Superior temporal gyrus (tissue), 1 donor: ENCODE data around the gene TNRC18.

ENCODE experiments used
- DNase-seq: peaks from one replicate; pipeline ENCODE4 v3.0.0-alpha.2; 2016; ENCODE audit errors: extremely low spot score

TNRC18 gene

DNA sequence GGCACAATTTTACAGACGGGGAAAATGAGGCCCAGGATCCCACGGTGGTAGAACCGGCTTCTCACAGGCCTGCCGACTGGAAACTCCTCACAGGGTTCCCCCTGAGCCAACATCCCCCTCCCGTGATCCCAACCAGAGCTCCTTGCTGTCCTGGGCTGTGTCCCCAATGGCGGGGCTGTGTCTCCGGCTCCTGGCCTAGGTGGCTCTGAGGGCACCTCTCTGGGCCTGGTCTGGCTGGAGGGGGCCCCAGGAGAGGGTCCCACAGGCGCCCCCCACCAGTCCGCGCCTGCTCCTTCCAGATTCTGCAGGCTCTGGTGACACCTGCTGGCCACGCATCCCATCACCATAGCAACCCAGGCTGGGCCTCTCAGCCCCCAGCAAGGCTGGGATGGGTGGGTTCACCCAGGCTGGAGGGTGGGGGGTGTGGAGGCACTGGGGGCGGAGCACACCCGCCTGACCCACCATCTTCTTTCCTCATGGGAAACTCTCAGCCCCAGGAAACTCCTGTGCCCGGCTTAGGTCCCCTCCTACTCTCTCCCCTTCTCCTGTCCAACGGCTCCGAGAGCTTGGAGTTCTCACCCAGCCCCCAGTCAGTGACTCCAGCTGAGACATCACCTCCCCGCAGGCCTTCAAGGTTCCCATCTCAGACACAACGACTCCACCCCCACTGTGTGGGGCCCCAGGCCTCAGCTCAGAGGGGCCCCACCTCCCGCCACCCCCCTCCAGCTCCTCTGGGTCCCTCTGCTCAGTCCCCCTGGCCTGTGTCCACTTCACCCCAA, 27.1 kb upstream of the TNRC18 start:
- DNase-seq: peak; percentile 75

DNA sequence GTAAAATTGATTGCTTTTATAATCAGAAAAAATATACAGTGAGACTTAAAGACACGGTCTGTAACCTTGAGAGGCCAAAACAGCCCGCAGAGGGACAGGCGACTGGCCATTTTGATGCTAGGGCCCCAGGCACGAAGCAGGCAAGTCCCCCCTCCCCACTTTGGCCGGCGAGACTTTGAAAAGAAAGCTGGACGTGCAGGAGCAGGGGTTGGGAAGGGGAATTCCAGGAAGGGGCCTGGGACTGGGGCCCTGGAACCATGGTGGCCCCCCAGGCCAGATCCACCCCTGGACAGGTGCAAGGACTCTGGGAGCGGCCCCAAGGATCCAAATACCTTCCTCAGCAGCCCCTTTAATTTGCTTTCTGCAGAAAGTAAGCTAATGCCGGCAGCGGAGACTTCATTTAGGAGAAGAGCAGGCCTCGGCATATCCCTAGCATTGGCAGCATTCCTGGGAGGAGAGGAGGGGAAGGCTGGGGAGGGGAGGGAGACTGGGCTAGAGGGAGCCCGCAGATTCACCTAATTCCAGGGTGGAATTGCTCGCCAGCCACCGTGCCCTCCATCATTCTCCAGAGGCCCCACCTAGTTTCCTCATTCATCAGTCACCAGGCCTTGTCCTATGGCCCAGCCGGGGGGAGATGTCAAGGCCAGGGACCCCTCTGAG, 24.9 kb upstream of the TNRC18 start:
- DNase-seq: no peak

DNA sequence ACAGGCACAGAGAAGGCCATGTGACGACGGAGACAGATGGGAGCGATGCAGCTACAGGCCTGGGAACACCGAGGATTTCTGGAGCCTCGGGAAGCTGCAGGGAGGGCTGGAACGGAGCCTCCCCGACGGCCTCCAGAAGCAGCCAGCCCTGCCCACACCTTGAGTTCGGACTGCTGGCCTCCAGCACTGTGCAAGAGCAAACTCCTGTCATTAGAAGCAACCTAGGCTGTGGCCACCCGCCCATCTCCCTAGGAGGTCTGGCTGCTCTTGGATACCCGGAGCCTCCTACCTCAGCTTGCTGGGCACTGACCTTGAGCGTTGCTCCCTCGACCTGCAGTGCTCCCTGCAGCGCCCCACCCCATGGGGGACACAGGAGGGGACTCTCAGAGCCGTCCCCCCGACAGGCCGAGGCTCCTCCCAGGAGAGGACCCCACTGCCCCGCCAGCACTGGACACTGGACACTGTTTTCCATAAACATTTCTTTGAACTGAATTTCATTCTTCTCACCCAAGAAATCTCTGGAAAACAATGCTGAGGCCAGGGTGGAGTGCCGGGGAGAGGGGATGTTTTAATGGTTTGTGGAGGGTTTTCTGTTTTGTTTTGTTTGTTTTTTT, 22.5 kb upstream of the TNRC18 start:
- peak; percentile 33 for DNase-seq

DNA sequence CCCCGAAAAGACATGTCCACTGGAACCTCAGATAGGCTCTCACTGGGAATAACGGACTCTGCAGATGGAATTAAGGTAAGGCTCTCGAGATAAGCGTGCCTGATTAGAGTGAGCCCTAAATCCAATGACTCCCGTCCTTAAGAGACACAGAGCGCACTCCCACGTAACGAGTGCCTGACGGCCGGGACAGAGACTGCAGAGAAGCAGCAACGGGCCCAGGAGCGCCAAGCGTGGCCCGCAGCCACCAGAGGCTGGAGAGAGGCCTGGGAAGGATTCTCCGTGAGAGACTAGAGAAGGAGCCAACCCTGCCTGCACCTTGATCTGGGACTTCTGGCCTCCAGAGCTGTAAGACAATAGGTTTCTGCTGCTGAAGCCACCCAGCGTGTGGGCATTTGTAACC, 20.0 kb upstream of the TNRC18 start:
- no peak for DNase-seq

DNA sequence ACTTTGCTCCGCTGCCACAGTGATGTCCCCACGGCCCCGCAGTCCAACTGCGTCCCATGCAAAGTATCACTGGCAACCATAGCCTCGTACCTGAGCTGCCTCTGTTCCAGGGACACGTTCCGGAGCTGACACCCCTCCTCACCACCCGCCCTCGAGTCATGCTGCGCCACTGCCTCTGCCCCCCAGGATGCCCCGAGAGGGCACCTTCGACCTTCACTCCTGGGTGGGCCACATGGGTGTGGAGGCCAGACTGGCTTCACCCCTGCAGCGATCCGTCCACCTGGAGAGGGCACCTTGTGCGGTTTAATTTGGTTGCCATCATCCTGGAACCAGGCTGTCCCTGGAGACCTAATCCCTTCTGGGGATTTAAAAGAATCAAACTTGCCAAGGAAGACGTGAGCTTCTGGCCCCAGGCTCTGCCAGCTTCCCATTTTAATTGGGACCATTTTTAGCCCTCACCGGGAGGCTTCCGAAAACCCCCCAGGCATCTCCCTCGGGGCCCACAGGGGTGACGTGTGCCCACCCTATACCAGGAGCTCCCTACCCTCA, 19.2 kb upstream of the TNRC18 start:
- DNase-seq: no peak

DNA sequence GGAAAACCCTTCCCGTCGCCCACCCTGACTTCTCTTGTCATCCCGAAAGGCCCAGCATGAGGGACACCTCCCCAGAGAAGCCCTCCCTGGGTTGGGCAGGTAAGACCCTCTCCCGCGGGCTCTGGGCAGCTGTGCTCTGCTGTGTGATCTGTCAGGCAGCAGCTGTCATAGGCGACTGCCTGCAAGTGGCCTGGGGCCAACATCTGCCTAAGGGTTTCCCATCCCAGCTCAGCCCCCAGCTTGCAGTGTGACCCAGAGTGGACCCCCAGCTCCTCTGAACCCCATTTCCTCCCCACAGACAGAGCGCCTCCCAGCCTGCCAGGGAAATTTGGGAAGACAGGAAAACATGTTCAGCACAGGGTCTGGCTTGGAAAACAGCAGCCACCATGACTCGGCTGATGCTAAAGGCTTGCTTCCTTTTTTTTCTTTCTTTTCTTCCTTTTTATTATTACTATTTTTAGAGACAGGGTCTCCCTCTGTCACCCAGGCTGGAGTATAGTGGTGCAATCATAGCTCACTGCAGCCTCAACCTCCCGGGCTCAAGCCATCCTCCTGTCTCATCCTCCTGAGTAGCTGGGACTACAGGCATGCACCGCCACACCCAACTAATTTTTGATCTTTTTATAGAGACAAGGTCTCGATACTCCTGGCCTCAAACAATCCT, 18.3 kb upstream of the TNRC18 start:
- no peak for DNase-seq

DNA sequence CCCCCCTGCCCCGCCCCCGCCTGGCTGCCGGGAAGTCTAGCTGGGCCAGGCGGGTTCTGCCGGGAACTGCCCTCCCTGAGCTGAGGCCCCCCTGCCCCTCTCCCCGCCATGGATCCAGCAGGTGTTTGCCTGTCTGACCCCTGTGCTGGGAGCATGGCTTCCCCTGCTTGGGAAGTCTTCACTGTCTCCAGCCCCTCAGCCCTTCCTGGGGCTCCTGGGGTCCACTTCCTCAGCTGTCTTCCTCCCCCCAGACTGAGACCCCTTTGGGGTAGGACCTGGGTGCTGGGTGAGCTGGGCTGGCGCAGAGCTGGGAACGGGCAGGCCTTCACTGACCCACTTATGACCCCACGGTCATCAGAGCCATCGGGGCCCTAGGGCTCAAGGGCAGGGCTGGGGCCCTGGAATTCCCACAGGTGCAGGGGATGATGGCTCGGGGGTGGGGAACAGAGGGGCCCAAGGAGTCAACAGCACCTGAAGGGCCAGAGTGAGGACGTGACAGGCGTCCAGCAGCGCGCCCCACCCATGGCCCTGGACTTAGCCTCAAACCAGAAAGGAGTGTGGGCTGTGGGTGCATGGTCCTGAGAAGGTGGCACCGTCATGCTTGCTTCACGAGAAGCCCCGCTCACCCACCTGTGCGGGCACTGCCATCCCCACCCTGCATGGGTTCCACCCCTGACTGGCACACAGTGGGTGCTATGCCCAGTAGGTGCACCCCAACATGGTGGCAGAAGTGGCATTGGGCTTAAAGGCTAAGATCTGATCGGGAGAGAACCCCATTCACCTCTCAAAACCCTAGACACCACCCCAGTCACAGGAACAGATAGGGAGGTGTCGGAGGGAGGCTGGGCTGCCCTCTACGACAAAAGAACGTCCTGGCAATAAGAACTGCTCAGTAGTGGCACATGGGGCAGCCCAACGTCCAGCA, 16.2 kb upstream of the TNRC18 start:
- DNase-seq: no peak

DNA sequence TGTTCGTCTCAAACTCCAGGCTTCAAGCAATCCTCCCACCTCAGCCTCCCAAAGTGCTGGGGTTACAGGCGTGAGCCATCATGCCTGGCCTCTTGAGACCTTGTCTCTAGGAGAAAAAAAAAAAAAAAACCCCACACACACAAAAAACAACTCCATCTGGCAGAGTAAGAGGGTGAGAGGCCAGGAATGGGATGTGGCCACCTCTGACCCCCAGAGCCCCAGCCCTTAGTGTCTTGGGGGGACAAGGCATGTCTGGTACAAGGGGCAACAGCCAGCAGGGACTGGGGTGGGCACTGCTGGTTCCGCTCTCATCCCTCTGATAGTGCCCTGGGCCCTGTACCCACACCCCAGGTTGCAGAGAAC, 15.6 kb upstream of the TNRC18 start:
- DNase-seq: no peak

DNA sequence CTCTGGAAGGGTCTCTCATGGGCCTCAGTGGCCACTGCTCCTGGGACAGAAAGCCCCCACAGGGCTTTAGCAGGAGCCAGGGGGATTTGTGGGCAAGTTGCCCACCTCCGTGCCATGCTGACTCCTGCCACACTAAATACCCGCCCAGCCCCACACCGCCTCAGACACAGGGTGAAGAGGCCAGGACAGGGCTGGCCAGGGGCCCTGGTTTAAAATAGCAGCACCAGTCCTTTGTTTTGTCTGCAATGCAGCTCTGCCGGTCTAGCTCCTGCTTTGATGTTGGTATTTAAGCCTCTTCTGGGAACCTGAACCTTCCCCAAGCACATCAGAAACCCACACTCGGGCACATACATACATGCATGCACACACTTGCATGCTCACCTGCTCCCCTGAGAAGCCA, 14.4 kb upstream of the TNRC18 start:
- DNase-seq: no peak

DNA sequence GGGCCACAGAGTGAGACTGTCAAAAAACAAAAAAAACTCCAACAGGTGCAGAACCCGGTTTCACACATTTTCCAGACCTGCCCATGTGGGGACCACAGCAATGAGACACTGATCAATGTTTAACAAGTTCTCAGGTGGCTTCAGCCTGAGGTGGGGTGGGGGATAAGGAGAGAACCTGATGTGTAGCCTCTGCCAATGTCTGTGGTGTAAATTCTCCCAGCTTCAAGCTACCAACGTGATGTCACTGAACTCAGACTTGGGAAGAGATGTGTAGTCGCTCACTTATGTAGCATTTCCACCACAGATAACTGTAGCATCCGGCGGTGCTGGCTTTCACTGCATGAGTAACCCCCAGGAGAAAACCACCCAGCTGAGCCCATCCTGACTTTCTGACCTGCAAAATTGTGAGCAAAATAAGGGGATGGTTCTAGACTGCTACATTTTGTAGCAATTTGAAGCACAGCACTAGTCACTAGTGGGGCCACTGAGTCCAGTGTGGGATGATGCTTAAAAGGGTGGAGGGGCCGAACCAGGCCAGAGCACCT, 13.8 kb upstream of the TNRC18 start:
- DNase-seq: no peak

DNA sequence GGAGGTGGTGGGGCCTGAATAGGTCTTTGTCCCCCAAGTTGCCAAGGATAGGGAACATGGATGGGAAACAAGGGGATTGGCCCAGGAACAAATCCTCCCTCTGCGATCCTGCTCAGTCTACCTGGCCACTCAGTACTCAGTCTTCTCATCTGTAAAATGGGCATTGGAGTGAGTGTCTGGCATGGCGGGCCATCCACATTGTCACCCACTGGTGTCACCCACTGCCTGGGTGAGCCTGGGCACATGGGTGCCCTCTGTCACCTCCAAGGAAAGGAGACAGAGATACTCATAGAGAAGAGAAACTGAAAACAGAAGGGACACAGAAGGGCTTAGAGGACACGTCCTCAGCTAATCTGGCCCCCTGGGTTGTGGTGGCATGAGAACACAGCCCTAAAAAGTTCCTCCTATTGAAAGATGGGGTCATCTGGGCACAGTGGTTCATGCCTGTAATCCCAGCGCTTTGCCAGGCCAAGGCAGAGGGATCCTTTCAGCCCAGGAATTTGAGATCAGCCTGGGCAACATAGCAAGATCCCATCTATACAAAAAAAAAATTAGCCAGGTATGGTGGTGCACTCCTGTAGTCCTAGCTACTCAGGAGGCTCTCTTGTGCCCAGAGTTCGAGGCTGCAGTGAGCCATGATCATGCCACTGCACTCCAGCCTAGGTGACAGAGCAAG, 12.5 kb upstream of the TNRC18 start:
- no peak for DNase-seq

DNA sequence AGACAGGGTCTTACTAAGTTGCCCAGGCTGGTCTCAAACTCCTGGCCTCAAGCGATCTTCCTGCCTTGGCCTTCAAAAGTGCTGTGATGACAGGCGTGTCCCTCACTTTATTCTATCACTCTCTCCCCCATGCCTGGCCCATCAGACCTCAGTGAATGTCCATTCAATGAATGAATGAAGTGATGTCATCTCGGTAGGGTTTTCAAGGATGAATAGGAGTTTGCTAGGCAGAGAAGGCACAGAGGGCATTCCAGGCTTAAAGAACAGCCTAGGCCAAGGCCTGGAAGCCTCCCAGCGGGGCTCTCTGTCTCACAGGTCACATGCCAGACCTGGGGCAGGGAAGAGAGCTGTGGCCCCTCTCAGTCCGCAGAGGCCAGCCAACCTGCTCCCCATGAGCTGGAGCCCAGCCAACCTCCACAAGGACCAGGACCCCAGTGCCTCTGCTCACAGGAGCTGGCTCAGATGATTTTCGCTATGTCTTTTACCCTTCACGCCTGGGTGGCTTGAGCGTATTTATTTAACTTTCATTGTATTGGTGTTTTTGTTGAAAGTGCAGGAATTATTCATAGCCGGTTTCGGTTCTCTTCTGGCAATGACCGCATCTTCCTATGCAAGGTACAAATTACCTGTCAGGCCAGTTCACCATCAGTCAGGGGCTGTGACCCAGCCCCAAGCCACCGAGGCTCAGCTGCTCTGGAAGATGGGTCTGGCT, 11.8 kb upstream of the TNRC18 start:
- DNase-seq: no peak

DNA sequence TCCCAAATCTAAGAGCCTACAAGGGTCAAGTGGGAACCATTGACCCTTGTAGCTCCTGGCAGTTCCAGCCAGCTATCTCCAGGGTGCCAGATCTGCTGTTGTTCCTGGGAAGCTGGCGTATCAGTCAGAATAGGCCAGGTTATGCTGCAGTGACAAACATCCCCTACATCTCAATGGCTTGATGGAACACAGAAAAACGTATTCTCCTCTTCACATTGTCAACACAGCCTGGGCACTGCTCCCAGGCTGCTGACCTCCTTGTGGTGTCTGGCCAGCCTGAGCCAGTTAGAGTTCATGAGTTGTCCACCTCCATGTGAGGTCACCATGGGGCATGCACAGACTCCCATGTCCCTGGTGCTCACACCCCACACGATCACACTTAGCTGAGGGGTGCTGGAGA, 9.5 kb upstream of the TNRC18 start:
- no peak for DNase-seq

DNA sequence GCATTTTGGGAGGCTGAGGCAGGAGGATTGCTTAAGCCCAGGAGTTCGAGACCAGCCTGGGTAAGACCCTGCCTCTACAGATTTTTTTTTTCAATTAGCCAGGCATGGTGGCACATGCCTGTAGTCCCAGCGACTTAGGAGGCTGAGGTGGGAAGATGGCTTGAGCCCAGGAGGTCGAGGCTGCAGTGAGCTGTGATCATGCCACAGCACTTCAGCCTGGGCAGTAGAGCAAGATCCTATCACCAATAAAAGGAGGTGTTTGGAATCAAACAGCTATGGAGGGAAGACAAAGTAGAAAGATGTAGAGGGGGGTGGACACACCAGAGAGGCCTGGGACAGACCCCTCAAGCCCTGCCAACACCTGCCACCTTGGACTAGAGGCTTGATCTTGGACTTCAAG, 9.1 kb upstream of the TNRC18 start:
- DNase-seq: no peak

DNA sequence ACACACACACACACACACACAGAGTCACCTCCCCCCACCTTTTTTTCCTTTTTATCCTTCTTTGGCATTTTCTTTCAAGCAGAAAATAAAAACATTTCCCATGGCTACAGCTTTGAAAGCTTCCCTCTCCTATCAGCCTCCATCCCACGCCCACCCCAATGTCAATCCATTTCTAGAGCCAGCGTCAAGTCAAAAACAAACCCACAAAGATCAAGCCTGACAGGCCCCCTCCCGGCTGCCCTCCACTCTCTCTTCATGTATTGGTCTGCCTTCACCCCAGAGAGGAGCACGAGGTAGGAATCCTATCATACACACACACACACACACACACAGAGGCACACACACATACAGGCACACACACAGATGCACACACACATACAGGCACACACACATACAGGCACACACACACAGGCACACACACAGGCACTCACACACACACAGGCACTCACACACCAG, 8.0 kb upstream of the TNRC18 start:
- DNase-seq: no peak

DNA sequence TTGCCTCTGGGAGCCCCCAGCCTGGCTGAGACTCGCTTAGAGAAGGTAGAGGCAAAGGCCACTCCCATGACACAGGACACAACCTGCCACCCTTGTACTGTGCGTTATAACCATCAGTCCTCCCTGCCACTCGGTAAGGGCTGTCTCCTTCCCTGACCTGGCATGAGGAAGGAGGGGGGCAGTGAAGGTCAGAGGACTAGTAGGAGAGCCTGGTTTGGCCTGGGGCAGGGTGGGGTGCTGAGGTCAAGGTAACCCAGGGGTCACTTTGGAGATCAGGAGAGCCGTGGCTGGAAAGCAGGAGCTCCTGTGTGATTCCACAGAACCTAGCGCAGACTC, 6.9 kb upstream of the TNRC18 start:
- DNase-seq: no peak

DNA sequence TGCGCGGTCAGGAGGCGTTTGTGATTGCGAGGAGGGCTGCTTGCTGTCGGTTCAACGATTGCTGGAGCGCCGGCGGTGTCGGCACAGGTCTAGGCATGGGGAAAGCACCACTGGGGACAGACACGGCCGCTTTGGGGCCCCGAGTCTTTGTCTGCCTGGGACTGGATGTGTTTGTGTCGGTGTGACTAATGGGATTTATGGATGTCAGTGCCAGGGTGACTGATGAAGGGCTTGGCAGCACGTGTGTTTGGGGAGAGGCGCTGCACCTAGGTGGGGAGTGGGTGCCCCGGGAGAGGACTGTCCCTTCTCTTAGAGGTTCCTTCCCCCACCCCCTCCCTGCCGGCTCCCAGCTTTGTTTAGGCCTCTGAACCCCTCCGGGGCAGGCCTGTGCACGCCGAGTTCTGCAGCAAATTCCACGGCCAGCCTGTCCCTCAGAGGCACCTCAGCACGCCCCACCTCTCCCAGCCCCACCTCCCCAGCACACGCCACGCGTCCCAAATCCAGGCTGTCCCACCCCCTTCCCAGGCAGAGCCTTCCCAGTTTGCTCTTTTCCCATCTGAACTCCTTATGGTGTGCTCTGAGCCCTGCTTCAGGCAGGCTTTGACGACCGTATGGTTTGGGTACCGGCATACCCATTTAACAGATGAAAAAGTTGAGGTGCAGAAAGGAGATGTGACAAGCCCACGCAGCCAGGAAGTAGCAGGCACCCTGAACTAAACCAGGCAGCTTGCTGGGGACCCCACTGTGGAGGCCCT, 6.4 kb upstream of the TNRC18 start:
- DNase-seq: no peak

DNA sequence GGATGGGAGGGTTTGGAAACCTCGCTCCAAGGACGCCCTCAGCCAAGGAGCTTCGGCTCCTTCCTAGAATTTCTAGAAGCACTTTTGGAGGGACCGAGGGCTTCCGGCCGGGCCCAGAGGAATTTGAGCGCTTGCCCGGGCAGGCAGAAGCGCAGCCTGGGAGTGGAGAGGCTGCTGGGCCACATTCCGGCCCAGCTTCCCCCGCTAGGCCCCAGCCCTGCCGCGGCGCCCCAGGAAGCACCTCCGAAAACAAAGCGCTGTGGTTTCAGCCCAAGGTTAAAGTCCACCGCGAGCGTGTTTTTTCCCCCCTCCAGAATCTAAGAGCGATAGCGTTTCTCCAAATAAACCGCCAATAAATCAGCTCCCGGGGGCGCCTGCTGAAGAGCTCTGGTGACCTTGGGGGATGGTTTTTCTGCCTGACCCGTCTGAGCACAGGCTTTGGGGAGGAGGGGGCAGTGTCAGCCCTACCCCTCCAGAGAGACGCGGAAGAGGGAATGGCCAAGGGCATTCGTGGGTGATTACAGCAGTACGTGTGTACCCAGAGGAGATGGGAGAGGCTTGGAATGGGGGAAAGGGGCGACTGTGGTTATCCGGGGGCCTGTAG, 5.7 kb upstream of the TNRC18 start:
- no peak for DNase-seq
